Fibroblast of lung (primary cell): ENCODE measurements around the gene ZNF608.

Experiments used
- CTCF ChIP-seq, 2 donors: IDR thresholded peaks in 1 of 2; conservative IDR thresholded peaks in 1 of 2; 1 replicate in 1 of 2; 2 replicates in 1 of 2; pipeline ENCODE4 v1.5.1; 2011 to 2012; ENCODE audit warnings: low read length in 2 of 2, control low read depth in 1 of 2, inconsistent platforms in 1 of 2, low read depth in 1 of 2, mild to moderate bottlenecking in 1 of 2
- EZH2 ChIP-seq: IDR thresholded peaks from 2 replicates; pipeline ENCODE4 v1.5.1; 2012; ENCODE audit warnings: low read length, control low read depth, mild to moderate bottlenecking; ENCODE audit errors: missing control alignments

- TF ChIP-seq CTCF (conservative IDR thresholded peaks at IDR 0.05 in 1 of 2, IDR thresholded peaks at IDR 0.05 in 1 of 2; ENCODE audit: low read depth in 1 of 2, low read length in 2 of 2) (no peak), EZH2 (no peak)
Observed at GRCh38 chr5:124705577-124705976, 40.9 kb downstream of the ZNF608 start.
